HFF-Myc (cell line): ENCODE results near the gene FHIT.
"Not testable (repeated sequence)": the region's sequence is repeated elsewhere in the genome, so short reads cannot be mapped to it uniquely, and the experiment has no call there.

Source experiments
- DNase-seq: peaks from one replicate; pipeline ENCODE4 v3.0.0-alpha.2; 2011; ENCODE audit warnings: low read depth; ENCODE audit errors: extremely low read depth
- H3K4me3 ChIP-seq: replicated peaks from 2 replicates; pipeline ENCODE4 v1.5.1; 2011; ENCODE audit warnings: low read depth, mild to moderate bottlenecking, control low read depth, low read length
- CTCF ChIP-seq: IDR thresholded peaks from 2 replicates; pipeline ENCODE4 v1.5.1; 2012; ENCODE audit warnings: mild to moderate bottlenecking, low read depth, low read length, control low read depth; ENCODE audit errors: missing control alignments

FHIT gene

GRCh38 chr3:60912876-60913275, 338.4 kb downstream of the FHIT start:
- no peak for TF ChIP-seq CTCF
- DNase-seq, result no peak
- H3K4me3 ChIP-seq, result no peak overlapping the region

- no peak for TF ChIP-seq CTCF
- no peak overlapping the region for H3K4me3 ChIP-seq
- DNase-seq, result no peak
These were observed 339.1 kb downstream of the FHIT start for GRCh38 chr3:60912142-60912541.

- TF ChIP-seq CTCF, result no peak
- H3K4me3 ChIP-seq, result no peak overlapping the region
- DNase-seq, result no peak
These were observed 341.7 kb downstream of the FHIT start for GRCh38 chr3:60909526-60909925.

- no peak for DNase-seq
- no peak for TF ChIP-seq CTCF
- no peak overlapping the region for H3K4me3 ChIP-seq
These were observed 345.0 kb downstream of the FHIT start for GRCh38 chr3:60906283-60906682.

GRCh38 chr3:60898321-60898720, 352.9 kb downstream of the FHIT start:
- no peak for DNase-seq
- TF ChIP-seq CTCF, result no peak
- no peak overlapping the region for H3K4me3 ChIP-seq

GRCh38 chr3:60893946-60894345, 357.3 kb downstream of the FHIT start:
- no peak for DNase-seq
- TF ChIP-seq CTCF, result no peak
- H3K4me3 ChIP-seq, result no peak overlapping the region

- DNase-seq, result no peak
- no peak for TF ChIP-seq CTCF
- no peak overlapping the region for H3K4me3 ChIP-seq
These were observed 361.0 kb downstream of the FHIT start for GRCh38 chr3:60890226-60890625.

- H3K4me3 ChIP-seq, DNase-seq: not testable (repeated sequence)
These were observed 362.3 kb downstream of the FHIT start for GRCh38 chr3:60888952-60889351.
